ENCODE measurements around the gene ARHGAP21. TPM values are rescaled to one million over a fixed set of nuclear protein-coding genes. Genes with fewer than 3 reads are reported as not detected.

ARHGAP21 gene
- polyA plus RNA-seq, 2 of the 4 experiments (the other 2 are of a cell fraction): 30.5 to 84.4 TPM

DNA sequence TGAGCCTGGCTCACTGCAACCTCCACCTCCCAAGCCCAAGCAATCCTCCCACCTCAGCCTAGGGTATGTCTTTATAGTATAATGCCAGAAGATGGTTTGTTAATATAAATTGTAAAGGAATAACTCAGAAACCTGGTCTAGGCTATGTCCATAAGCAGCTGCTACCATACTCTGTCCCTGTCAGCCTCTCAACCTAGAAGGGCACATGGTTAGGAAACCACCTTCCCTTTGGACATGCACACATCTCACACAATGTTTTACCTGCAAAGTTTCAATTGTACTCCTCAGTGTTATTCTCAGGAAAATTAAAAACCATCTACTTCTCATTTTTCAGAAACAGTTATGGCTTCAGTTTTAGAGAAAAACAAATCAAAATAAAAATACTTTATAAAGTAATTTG, 40.1 kb downstream of the ARHGAP21 start:
- ATAC-seq: no peak
- CTCF ChIA-PET: interaction anchor here (0.6 to 1.0 kb wide), 3 partner anchors 20 to 231 kb away, joined by 3 to 4 read pairs (median 3); no protein-coding TSS in a partner anchor
- H3K27ac ChIP-seq: no peak overlapping the region
- POLR2A ChIA-PET: no interaction called here
- no peak overlapping the region for H3K4me2 ChIP-seq
- TF ChIP-seq FOSL2 (IDR thresholded peaks at IDR 0.05): no peak
- no peak for TF ChIP-seq FOSL2 (CRISPR knock-in tag; IDR thresholded peaks at IDR 0.05)
- TF ChIP-seq, protein P1, sequence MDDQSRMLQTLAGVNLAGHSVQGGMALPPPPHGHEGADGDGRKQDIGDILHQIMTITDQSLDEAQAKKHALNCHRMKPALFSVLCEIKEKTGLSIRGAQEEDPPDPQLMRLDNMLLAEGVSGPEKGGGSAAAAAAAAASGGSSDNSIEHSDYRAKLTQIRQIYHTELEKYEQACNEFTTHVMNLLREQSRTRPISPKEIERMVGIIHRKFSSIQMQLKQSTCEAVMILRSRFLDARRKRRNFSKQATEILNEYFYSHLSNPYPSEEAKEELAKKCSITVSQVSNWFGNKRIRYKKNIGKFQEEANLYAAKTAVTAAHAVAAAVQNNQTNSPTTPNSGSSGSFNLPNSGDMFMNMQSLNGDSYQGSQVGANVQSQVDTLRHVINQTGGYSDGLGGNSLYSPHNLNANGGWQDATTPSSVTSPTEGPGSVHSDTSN (IDR thresholded peaks at IDR 0.05): no peak
- no peak for TF ChIP-seq NPAS2 (CRISPR knock-in tag; IDR thresholded peaks at IDR 0.05; ENCODE audit: borderline replicate concordance)
- H3K4me3 ChIP-seq: no peak overlapping the region
- DNase-seq (ENCODE audit: low read depth in 1 of 2, low spot score in 1 of 2): no peak
- FAIRE-seq: no peak
- peaks cover 20% of the 10 kb centered on the region for H3K4me1 ChIP-seq
- H3K9me3 ChIP-seq: peaks cover 8% of the 10 kb centered on the region; the same call in 1 of the 3 replicates

DNA sequence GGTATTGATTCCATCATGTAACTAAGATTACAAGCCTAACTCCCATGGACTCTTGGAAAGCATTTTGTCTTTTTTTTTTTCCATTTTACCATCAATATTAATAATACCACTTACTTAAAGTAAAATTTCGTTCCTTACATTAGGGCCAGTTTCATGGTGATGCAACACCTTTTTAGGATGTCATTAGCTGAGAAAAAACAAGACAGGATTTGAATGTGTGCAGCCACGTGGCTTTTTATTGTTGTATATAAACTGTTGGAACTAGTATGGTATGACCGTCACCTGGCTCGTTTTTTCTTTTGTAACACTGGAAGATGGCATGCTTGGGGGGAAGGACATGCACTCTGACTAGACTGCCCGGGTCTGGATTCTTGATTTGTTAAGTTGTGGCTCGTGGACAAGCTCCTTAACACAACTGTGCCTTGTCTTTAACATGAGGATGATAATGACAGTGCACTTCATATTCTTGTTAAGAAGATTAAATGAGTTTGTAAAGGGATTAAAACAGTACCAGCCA, 42.1 kb downstream of the ARHGAP21 start:
- peak overlapping the region; percentile 60 for H3K4me2 ChIP-seq
- POLR2A ChIA-PET: no interaction called here
- peak overlapping the region; percentile 29 to 65; a peak in 4 of 6 replicates for H3K27ac ChIP-seq
- CTCF ChIA-PET: interaction anchor here (0.5 kb wide), 1 partner anchor 11 kb away, joined by 4 read pairs; no protein-coding TSS in a partner anchor
- FAIRE-seq: no peak
- no peak for ATAC-seq
- no peak for TF ChIP-seq BHLHE40 (IDR thresholded peaks at IDR 0.05; ENCODE audit: low read depth, low read length)
- TF ChIP-seq EHMT2 (IDR thresholded peaks at IDR 0.05; ENCODE audit: low read depth): no peak
- TF ChIP-seq, protein P2, sequence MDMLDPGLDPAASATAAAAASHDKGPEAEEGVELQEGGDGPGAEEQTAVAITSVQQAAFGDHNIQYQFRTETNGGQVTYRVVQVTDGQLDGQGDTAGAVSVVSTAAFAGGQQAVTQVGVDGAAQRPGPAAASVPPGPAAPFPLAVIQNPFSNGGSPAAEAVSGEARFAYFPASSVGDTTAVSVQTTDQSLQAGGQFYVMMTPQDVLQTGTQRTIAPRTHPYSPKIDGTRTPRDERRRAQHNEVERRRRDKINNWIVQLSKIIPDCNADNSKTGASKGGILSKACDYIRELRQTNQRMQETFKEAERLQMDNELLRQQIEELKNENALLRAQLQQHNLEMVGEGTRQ (IDR thresholded peaks at IDR 0.05): no peak
- no peak for TF ChIP-seq CEBPB (IDR thresholded peaks at IDR 0.05)
- TF ChIP-seq CBX2 (IDR thresholded peaks at IDR 0.05; ENCODE audit: borderline replicate concordance, low read depth): no peak
- no peak for TF ChIP-seq GATA3 (IDR thresholded peaks at IDR 0.05; ENCODE audit: borderline replicate concordance)
- no peak for TF ChIP-seq HEYL (CRISPR knock-in tag; IDR thresholded peaks at IDR 0.05)
- no peak for TF ChIP-seq KDM5A (IDR thresholded peaks at IDR 0.05)
- no peak for TF ChIP-seq FOXS1 (CRISPR knock-in tag; IDR thresholded peaks at IDR 0.05)
- no peak for TF ChIP-seq POLR2A (IDR thresholded peaks at IDR 0.05; ENCODE audit: low read length)
- no peak for TF ChIP-seq ZNF302 (CRISPR knock-in tag; IDR thresholded peaks at IDR 0.05)
- peaks cover 10% of the 10 kb centered on the region; the same call in 1 of the 3 replicates for H3K9me3 ChIP-seq
- no peak for DNase-seq (ENCODE audit: low read depth in 1 of 2, low spot score in 1 of 2)
- peaks cover 20% of the 10 kb centered on the region for H3K4me1 ChIP-seq
- H3K4me3 ChIP-seq: no peak overlapping the region
- 61% methylated on average over 6 of the region's 6 CpGs for WGBS (ENCODE audit: missing lambda C conversion rate)

DNA sequence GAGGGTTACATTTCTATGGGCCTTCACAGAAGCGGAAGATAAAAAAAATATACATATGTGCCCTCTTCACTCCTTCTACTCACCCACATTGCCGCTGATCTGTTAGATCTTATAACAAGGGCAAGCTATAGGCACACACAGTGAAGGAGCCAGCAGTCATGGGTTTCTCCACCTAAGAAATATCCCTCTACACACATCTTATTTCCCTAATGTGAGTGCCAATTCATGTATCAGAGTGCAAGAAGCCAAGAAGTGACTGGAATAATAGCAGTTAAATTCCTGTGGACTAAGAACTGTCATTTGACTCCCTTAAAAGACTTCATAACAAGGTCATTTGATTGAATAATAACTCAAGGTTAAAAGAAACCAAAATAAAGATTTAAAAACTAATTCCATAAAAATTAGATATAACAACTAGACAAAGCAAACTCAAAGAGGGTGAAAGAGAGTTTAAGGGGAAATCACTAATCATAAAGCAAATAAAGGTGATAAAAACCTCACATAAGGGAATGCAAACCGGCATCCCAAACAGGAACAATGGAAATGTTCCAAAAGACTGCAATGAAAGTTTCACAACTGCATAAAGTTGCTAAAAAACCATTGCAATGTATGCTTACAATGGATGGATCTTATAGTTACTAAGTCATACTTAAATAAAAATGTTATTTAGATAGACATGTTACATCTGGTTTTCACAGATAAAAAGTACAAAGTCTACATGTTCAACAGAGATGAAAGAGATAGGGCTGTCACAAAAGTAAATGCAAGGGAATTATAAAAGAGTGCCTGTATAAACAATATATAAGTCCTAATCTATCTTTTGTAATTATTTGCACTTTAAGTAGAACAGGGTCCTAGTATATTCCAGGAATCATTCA, 42.8 kb downstream of the ARHGAP21 start:
- 72% methylated on average over 3 of the region's 3 CpGs for WGBS (ENCODE audit: missing lambda C conversion rate)
- CTCF ChIA-PET: interaction anchor here (0.5 to 1.4 kb wide), 2 partner anchors 12 kb away, joined by 4 to 5 read pairs; no protein-coding TSS in a partner anchor
- Histone ChIP-seq H3K27ac (peak overlapping the region; percentile 29 to 62; a peak in 5 of 6 replicates), H3K4me2 (peak overlapping the region; percentile 60), H3K4me1 (peaks cover 22% of the 10 kb centered on the region), H3K4me3 (no peak overlapping the region), H3K9me3 (peaks cover 10% of the 10 kb centered on the region; the same call in 1 of the 3 replicates)
- ATAC-seq: no peak
- no peak for DNase-seq (ENCODE audit: low read depth in 1 of 2, low spot score in 1 of 2)
- POLR2A ChIA-PET: no interaction called here
- FAIRE-seq: no peak
- no peak for TF ChIP-seq HEYL (CRISPR knock-in tag; IDR thresholded peaks at IDR 0.05)
- no peak for TF ChIP-seq HOXA7 (CRISPR knock-in tag; IDR thresholded peaks at IDR 0.05)
- no peak for TF ChIP-seq POLR2A (IDR thresholded peaks at IDR 0.05; ENCODE audit: low read length)
- TF ChIP-seq ZC3H11A (IDR thresholded peaks at IDR 0.05): no peak
- no peak for TF ChIP-seq FOSB (CRISPR knock-in tag; IDR thresholded peaks at IDR 0.05)
- no peak for TF ChIP-seq HES2 (IDR thresholded peaks at IDR 0.05)
- TF ChIP-seq, protein P3, sequence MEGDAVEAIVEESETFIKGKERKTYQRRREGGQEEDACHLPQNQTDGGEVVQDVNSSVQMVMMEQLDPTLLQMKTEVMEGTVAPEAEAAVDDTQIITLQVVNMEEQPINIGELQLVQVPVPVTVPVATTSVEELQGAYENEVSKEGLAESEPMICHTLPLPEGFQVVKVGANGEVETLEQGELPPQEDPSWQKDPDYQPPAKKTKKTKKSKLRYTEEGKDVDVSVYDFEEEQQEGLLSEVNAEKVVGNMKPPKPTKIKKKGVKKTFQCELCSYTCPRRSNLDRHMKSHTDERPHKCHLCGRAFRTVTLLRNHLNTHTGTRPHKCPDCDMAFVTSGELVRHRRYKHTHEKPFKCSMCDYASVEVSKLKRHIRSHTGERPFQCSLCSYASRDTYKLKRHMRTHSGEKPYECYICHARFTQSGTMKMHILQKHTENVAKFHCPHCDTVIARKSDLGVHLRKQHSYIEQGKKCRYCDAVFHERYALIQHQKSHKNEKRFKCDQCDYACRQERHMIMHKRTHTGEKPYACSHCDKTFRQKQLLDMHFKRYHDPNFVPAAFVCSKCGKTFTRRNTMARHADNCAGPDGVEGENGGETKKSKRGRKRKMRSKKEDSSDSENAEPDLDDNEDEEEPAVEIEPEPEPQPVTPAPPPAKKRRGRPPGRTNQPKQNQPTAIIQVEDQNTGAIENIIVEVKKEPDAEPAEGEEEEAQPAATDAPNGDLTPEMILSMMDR (IDR thresholded peaks at IDR 0.05): no peak
- TF ChIP-seq CHD4 (IDR thresholded peaks at IDR 0.05; ENCODE audit: borderline replicate concordance): no peak
- TF ChIP-seq E2F6 (IDR thresholded peaks at IDR 0.05; ENCODE audit: borderline replicate concordance, low read depth): no peak
- TF ChIP-seq EHMT2 (IDR thresholded peaks at IDR 0.05; ENCODE audit: low read depth): no peak
- TF ChIP-seq RARB (CRISPR knock-in tag; IDR thresholded peaks at IDR 0.05): no peak
- no peak for TF ChIP-seq JUN (IDR thresholded peaks at IDR 0.05)
- TF ChIP-seq HOXB5 (CRISPR knock-in tag; IDR thresholded peaks at IDR 0.05): no peak
- no peak for TF ChIP-seq ZSCAN20 (CRISPR knock-in tag; IDR thresholded peaks at IDR 0.05)
- TF ChIP-seq, protein P4, sequence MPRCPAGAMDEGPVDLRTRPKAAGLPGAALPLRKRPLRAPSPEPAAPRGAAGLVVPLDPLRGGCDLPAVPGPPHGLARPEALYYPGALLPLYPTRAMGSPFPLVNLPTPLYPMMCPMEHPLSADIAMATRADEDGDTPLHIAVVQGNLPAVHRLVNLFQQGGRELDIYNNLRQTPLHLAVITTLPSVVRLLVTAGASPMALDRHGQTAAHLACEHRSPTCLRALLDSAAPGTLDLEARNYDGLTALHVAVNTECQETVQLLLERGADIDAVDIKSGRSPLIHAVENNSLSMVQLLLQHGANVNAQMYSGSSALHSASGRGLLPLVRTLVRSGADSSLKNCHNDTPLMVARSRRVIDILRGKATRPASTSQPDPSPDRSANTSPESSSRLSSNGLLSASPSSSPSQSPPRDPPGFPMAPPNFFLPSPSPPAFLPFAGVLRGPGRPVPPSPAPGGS (IDR thresholded peaks at IDR 0.05): no peak
- TF ChIP-seq FOXS1 (CRISPR knock-in tag; IDR thresholded peaks at IDR 0.05): no peak

Data from A549 (cell line).